CD4-positive, alpha-beta T cell treated with Interferon alpha-2 for 1 hour (primary cell): Measurements from ENCODE around the gene ERAP2.
A peak's percentile ranks its signal among the peaks of the same experiment; 100 is the strongest.

Experiments
- DNase-seq, 2 donors: peaks; one replicate each; pipeline ENCODE4 v3.0.0-alpha.2; 2020 to 2022

Gene ERAP2

DNA sequence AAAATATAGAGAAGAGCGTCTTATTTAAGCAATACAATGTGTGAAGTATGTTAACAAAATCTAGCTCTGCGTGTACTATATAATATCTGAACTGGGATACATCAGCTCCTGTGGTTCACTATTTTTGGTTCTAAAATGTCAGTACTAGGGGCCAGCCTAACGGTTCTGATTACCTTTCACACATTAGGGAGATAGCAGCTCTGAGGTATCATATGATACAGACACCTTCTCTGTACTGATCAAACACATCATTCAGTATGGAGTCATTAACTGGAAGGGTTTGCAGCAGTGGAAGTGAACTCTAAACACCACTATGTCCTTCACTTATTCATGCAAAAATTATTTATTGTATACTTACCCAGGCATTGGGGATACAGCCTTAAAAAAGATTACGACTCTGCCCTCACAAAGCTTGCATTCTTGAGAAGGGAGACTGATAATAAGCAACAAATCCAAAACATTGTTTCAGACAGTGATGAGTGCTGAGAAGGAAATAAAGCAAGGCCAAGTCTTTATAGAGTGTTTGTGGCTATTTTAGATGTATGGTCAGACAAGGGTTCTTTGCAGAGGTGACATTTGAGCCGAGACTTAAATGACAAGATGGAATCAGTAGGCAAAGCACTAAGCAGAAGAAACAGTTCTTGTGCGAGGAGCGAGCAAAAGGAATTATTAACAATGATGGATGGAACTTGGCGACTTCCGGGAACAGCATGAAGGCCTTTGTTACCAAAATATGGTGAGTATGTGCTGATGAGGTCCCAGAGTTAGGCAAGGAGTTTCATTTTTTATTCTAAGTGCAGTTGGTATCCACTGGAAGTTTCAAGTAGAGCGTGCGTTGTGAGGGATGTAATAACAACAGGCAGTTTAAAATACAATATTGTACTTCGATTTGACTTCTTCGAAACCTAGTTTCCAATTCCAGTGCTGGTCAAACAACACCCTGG lies 57.7 kb downstream of the ERAP2 start:
- DNase-seq, result peak; percentile 33 to 70

- peak; percentile 96 to 97 for DNase-seq
These were observed 58.6 kb downstream of the ERAP2 start for GRCh38 chr5:96934708-96935558.

GRCh38 chr5:96935559-96936430 lies 59.5 kb downstream of the ERAP2 start, which contains the start of gene LNPEP:
Gene LNPEP (plus strand): TSS chr5:96936080. CDS start chr5:96936156, 76 bp downstream.
- DNase-seq, result peak; percentile 95 to 96

DNA sequence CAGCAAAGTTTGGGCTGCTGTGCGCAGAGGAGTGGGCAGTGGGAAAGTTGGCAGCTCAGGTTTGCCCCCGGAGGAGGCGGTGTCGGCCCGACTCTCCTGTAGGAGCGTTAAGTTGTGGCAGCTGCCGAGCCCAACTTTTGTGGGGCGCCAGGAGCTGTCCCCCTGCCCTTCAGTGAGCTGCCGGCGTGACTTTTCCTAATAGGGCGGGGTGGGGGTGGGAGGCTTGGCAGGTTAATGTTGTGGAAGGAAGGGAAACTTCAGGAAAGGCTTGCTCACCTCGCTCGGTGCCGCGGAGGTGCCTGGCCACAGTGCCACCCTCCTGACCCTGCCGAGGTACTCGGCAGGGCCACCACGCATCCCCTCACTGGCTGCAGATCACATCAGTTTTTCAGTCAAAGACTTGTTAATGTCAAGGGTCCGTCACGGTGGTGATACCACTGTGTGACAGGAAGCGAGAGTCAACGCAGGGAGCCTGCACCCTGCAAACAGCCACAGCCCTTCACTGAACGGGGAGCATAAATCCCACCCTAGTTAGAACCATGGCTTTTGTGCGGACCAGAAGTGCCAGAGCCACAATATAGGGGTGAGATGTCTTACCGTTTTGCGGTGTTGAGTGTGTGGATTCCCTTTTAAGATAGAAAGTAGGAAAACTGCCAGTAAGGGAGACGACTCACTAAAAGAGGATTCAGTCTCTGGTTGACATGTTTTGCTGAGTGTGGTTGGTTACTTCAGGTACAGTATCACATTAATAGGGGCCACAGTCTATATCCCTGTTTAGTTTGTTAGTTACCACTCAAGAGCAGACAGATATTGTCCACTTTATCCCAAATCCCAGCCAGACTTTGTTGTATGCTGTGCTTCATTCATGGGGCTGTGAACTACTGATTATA lies 60.4 kb downstream of the ERAP2 start:
- DNase-seq, result peak; percentile 57 to 59

DNA sequence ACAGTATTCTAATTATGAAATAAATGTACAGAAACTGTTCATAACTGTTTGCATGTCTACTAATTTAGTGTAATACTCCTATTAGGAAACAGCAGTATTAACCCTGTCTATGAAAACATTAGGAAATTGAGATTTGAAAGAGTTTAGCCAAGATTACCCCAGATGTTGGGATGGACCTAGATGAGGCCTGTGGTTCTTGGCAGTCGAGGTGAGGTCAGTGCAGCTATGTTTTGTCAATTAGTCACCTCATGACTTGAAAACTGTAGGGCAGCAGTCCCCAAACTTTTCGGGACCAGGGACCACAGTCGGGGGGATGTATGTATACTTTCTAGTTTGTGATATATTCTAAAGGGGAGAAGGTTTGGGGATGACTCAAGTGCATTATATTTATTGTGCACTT lies 64.3 kb downstream of the ERAP2 start:
- no peak for DNase-seq

DNA sequence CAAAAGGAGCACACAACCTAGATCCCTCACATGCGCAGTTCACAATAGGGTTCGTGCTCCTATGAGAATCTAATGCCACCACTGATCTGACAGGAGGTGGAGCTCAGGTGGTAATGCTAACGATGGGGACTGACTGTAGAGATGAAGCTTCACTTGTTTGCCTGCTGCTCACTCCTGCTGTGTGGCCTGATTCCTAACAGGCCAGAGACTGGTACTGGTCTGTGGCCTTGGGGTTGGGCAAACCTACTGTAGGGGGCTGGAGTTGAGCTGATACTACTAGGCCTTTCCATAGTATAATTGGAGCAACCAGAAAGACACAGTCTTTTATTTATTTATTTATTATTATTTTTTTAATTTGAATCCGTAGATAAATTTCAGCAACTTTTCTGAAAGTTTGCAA lies 64.8 kb downstream of the ERAP2 start:
- DNase-seq, result no peak

- DNase-seq, result no peak
These were observed 65.8 kb downstream of the ERAP2 start for GRCh38 chr5:96942078-96942477.

DNA sequence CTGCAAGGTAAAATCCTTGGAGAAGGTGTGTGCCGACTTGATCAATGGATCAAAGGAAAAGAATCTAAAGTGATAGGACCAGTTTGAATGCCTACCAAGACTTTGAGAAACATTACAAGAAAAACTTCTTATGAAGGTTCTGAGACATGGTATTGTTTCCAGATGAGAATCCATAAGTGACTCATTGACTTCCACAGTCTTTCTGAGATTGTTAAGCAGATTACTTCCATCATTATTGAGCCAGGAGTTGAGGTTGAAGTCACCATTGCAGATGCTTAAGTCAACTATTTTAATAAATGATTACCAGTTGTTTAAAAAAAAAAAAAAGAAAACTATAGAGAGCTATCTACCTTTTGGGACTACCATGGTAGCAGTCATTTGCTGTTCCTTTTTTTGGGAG lies 66.6 kb downstream of the ERAP2 start:
- no peak for DNase-seq

GRCh38 chr5:96943799-96944198 lies 67.5 kb downstream of the ERAP2 start:
- DNase-seq, result no peak

- no peak for DNase-seq
These were observed 69.0 kb downstream of the ERAP2 start for GRCh38 chr5:96945144-96945897.

DNA sequence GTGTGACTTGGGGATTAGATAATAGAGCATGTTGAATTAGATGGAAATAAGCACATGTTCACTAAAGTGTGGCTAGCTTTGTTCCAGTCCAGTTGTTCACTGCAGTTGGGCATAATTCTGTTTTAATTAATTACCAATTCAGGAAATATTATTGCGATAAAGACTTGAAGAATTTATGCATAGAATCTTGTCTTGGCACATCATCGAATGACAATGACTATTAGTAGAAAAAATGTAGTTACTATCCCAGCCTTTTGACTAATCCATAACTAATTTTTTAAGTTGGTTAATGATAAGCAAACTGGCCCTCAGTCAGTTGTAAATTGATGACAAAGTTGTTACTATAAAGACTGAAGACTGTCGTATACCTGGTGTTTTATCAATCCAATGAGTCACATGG lies 70.1 kb downstream of the ERAP2 start:
- no peak for DNase-seq

- no peak for DNase-seq
These were observed 75.9 kb downstream of the ERAP2 start for GRCh38 chr5:96952118-96952750.

GRCh38 chr5:96952974-96953730 lies 76.9 kb downstream of the ERAP2 start:
- no peak for DNase-seq

- DNase-seq, result peak in 1 of 2 donors; percentile 23
These were observed 81.2 kb downstream of the ERAP2 start for GRCh38 chr5:96957254-96958049.

DNA sequence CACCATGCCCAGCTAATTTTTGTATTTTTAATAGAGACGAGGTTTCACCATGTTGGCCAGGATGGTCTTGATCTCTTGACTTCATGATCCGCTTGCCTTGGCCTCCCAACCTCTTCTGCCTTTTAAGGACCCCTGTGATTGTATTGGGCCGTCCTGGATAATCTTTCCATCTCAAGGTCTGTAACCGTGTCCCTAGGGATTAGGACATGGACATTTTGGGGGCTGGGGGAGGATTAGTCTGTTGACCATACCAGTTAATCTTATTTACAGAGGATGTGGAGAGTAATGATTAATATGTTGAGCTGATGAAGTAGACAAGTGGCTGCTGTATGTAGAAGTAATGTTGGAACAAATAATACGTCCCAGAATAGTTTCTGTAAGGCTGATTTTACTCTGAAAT lies 82.7 kb downstream of the ERAP2 start:
- DNase-seq, result no peak

- peak in 1 of 2 donors; percentile 83 for DNase-seq
These were observed 84.8 kb downstream of the ERAP2 start for GRCh38 chr5:96961053-96961452.

DNA sequence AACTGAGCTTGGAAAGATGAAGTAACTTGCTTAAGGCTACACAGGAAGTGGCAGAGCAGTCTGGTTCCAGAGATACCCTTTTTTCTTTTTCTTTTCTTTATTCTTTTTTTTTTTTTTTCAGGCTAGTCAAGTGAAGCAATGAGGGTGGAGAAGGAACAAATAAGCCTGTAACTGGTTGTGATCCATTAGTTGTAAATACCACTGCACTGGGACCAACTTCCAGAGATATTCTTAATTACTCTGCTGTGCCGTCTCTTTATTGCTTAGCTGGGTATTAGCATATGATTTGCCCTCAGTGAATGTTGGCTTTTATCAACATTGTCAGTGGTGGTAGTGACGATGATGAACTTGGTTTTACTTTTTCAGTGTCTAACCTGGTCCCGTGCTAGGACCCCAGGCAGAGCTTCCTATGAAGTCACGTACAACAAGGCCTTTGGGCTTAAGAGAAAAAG lies 86.3 kb downstream of the ERAP2 start:
- DNase-seq, result peak in 1 of 2 donors; percentile 31

DNA sequence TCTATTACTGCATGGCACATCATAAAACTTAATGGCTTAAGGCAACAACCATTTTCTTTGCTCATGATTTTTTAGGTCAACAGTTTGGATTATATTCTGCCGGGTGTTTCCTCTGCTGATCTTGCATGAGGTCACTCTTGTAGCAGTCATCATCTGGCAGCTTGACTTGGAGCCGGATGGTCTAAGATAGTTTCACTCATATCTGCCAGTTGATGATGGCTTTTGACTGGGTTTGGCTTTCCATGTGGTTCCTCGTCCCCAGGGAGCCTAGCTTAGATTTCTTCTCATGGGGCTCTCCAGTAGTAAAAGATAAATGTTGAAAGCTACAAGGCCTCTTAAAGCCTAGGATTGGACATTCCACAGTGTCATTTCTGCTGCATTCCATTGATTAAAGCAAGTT lies 87.0 kb downstream of the ERAP2 start:
- peak in 1 of 2 donors; percentile 42 for DNase-seq
